HG03196 (cell line): ENCODE results near the gene KCNJ9.
"Not testable (repeated sequence)": the region's sequence is repeated elsewhere in the genome, so short reads cannot be mapped to it uniquely, and the experiment has no call there.

Experiments used
- ATAC-seq: cut with Tn5 transposase; IDR thresholded peaks from one replicate; pipeline ENCODE4 v1.9.1; 2021; ENCODE audit not compliant: unreplicated experiment

Gene KCNJ9

DNA sequence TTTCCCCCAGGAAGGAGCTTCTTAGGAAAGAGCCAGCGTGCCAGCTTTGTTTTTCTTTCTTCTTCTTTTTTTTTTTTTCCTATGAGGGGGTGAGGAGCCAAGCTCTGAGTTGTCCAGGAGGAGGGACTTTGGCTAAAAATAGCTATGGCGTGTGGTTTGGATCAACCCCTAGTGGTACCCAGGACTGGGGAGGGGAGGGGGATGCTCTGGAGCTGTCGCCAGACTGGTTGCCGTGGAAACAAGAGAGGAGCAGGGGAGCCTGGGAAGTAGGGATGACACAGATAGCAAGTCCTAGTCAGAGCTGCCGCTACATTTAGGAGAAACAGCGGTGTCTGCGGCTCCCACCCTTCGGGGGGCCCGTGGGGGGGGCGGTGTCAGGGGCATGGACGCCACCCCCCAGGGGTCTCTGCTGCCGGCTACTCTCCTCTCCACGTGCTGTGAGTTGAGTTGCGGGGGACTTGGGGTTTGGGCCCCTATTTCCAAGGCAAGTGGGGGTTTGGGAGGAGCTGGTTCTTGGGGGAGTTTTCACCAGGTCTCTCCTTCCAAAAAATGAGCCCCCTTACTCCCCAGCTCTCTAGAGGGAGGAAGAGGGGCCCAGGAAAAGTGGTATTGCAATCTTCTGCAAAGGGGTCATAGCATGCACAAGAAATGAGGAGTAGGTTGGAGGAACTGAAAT lies at the start of gene KCNJ9:
Gene KCNJ9 (plus strand): TSS at position 278 of the 676 bp plus-strand sequence. CDS start 2,493 bp downstream, outside the sequence.
- ATAC-seq, result no peak

DNA sequence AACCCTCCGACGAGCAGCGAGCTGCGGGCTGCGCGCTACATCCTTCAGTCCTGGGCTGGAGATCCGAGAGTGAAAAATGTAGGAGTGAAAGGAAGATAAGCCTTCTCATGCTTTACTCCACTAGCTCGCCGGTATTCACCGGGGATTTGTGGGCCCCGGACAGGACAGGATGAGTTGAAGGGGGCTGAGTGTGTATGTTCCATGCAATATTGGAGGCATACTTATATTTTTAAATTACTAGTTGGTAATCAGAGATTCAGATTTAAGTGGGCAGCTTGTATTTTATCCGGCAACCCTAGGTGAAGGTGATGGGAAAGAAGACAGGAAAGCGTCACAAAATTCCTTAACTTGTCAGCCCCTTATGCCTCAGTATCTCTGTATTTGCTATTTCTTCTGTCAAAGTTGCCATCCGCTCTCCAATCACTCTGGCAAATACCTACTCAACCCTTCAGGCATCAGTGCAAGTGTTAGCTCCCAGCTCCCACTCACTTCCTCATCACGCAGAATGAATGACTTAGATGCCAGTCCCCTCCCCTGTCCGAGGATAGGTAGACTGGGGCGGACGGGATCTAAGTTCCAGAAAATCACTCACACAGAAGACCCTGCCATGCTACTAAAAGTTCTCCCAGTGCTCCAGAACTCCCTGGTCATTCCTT lies 49.0 kb upstream of the KCNJ9 start:
- ATAC-seq, result no peak

GRCh38 chr1:160040476-160040875 lies 40.9 kb upstream of the KCNJ9 start:
- no peak for ATAC-seq

DNA sequence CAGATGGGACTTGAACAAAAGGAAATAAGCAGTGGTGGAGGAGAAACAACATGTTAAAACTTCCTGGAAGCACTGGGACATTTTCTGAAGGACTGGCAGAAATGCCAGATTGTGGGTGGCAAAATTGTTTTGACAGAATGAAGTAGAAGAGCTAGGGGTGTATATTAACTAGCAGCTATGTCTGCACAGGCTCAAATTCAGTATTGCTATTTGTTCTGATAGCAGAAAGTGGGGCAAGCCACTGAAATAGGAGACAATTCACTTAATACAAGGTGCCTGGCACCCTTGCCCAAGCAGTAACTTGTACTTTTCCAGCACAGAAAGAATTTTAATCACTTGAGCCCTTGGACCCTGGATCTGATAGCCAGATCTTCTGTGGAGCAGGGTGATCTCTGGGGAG lies 37.8 kb upstream of the KCNJ9 start:
- ATAC-seq, result no peak

DNA sequence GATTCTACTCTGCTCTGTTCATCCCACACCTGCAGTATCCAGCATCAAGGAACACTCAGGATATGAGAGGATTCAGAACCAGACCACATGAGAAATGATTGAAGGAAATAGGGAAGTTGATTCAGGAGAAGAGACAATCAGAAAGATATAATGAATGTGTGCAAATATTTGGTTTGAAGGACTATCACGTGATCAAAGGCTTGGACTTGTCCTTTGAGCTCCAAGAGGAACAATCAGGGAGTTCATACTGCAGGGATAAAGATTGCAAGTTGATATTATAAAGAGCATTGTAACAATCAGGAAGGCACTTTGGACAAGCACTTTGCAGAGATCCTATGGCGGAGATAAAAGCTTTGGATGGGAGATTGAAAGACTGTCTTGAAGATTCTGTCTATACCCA lies 35.7 kb upstream of the KCNJ9 start:
- no peak for ATAC-seq

- ATAC-seq, result no peak
Measured at GRCh38 chr1:160046494-160047110, 34.7 kb upstream of the KCNJ9 start.

DNA sequence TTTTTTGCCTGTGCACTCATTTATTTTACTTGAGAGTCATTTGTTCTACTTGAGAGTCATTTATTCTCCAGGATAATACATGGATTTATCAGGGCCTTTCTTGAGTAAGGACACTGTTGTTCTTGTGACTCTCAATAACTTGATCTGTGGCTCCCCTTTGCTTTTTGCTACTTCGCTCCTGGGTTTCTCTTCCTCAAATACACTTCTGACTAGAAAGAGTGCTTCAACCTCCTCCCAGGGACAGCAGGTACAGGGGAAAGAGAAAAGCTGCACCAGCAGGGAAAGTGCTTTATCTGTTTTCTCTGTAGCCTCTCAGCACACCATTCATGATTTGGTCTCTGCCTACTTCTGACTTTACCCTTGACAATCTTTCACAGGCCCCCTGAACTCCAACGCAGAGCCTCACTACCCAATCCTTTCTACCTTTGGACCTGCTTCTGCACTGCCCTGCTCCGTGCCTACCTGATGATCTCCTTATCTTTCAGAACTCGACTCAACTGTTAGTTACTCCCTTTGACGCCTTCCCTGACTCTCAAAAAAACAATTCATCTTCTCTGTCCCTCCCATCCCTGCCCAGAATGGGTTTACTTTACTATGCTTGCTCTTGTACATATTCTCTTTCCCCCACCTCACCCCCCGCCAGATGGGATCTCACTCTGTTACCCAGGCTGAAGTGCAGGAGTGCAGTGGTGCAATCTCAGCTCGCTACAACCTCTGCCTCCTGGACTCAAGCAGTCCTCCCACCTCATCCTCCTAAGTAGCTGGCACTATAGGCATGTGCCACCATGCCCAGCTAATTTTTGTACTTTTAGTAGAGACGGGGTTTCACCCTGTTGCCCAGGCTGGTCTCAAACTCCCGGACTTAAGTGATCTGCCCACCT lies 34.0 kb upstream of the KCNJ9 start:
- no peak for ATAC-seq

- no peak for ATAC-seq
Measured at GRCh38 chr1:160048335-160048734, 33.0 kb upstream of the KCNJ9 start.

DNA sequence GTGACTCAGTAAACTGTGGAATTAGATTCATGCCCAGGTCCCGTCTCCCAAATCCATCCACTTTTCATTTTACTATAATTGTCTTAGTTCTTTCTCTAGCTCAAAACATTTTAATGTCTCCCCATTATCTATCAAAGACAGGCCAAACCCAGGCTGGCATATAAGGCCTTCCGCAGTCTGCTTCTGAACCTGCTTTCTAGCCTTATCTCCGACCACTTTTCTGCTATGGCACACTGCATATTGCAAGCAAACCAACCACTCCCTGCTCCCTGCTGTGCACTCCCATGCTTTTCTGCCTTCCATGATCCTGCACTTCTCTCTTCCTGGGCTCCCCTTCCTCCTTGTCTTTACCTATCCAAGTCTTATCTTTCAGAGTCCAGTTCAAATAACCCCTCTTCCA lies 32.2 kb upstream of the KCNJ9 start:
- ATAC-seq, result no peak

DNA sequence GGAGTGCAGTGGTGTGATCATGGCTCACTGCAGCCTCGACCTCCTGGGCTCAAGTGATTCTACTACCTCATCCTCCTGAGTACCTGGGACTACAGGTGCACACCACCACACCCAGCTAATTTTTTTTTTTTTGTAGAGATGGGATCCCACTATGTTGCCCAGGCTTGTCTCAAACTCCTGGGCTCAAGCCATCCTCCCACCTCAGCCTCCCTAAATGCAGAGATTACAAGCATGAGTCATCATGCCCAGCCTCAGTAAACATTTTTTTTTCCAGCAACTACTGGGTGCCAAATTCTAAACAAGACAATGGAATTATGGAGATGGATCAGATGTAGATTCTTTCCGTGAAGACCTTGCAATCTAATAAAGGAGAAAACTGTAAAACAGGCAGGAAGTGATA lies 31.2 kb upstream of the KCNJ9 start:
- ATAC-seq, result not testable (repeated sequence)

DNA sequence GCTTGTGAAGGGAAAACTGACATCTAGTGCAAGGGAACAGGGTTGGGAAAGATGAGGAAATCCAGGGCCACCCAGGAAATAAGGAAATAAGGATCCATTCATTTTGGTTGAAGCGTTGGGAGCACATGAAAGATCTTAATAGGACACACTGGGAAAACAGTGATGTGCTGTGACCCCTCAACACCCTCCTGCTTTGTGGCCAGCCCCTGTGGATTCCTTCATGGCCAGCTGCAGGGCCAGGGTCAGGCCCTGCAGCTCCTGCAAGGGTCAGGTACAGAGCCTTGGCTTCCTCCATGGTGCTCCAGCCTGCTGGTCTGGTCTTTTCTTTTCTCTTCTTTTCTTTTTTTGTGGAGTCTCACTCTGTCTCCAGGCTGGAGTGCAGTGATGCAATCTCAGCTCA lies 30.7 kb upstream of the KCNJ9 start:
- ATAC-seq, result no peak

DNA sequence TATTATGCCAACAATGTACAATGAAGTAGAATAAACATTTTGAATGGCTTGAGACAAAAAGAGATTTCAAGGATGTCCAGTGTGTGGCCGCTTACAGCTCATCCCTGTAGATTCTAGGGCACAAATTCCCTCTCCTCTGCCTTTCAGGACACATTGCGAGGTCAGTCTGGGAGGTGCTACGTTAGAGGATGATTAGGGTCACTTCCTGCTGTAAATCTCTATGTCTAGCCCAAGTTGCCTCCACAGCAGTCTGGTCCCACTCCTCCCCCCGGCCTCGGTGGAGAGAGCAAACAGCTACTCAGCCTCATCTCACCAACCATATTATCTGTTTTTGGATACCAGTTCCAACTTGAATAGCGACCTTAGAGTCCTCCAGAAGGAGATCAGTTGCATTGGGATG lies 28.4 kb upstream of the KCNJ9 start:
- ATAC-seq, result no peak

GRCh38 chr1:160053548-160054365 lies 27.6 kb upstream of the KCNJ9 start:
- no peak for ATAC-seq

GRCh38 chr1:160056648-160057169 lies 24.6 kb upstream of the KCNJ9 start:
- no peak for ATAC-seq

GRCh38 chr1:160058087-160058486 lies 23.3 kb upstream of the KCNJ9 start:
- no peak for ATAC-seq

DNA sequence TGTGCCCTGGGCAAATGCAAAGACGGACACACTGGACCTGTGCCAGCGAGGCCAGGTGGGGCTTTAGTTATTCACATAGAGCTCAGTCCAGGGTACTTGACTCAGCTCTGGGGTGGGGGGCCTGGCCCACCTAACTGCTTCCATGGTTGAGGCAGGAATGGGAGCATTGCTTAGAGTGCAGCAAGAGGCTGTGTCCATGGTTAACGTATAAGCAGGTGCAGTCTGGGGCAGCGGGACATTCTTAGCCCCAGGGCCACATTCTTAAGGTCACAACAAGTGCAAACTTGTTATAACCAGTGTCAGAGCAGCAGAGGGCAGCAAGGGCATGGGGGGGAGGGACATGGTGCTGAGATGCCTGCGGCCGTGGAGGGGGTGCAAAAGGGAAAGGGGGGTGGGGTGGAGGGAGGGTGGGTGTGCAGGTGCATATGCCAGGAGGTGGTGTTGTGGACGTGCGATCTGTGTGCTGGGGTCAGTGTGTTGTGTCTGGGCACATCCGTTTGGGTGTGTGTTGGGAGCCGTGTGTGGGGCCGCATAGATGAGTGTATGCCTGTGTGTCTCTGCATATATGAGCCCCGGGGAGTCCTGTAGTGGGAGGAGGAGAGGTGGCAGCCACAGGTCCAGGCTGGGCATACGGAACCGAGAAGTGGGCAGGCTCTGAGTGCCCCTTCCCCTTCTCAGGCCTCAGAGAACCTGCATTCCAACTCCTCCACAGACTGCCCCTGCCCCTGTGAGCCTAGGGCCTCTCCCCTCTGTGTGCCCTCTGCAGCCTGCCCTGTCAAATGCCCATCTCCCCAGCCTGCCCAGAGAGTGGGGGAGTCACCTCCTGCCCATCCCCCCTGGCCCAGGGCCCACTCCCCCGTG lies 19.7 kb upstream of the KCNJ9 start:
- no peak for ATAC-seq

- no peak for ATAC-seq
Measured at GRCh38 chr1:160062230-160062532, 19.2 kb upstream of the KCNJ9 start.

- ATAC-seq, result no peak
Measured at GRCh38 chr1:160063176-160063575, 18.2 kb upstream of the KCNJ9 start.

DNA sequence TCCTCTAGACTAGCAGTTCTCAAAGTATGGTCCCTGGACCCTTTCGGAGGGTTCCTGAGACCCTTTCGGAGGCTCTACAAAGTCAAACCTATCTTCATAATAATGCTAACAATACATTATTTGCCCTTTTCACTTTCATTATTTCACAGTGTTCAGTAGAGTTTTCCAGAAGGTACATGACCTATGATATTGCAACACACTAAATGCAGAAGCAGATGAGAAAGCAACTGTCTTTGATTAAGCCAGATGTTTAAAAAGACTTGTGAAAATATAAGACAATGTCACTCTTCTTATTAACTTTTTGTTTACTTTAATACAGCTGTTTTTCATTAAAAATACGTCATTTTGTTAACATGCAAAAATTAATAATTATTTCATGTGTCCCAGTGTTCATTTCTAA lies 17.2 kb upstream of the KCNJ9 start:
- no peak for ATAC-seq

GRCh38 chr1:160064746-160065145 lies 16.6 kb upstream of the KCNJ9 start:
- no peak for ATAC-seq
